Activated T-cell treated with anti-CD3 and anti-CD28 coated beads, Interleukin-2, amount 50 U/mL, for 72 hours (primary cell): ENCODE data around the gene CSPG5. TPM values are rescaled to one million over a fixed set of nuclear protein-coding genes. Genes with fewer than 3 reads are reported as not detected.

Source experiments
- ATAC-seq, 2 donors: fragments of 150-1000 bp; cut with Tn5 transposase; replicated peaks in 1 of 2; 2 replicates each; pipeline ENCODE4 v1.10.0; 2021; ENCODE audit warnings: moderate library complexity in 2 of 2, mild to moderate bottlenecking in 1 of 2
- DNase-seq, 2 donors: peaks; one replicate each; pipeline ENCODE4 v3.0.0; 2021 to 2022; ENCODE audit warnings: mixed read lengths in 1 of 2
- H3K27ac Mint-ChIP-seq: one replicate; pipeline ENCODE4 v1.8.0; 2022; ENCODE audit warnings: mild to moderate bottlenecking, moderate library complexity, mixed read lengths
- H3K27me3 Mint-ChIP-seq: one replicate; pipeline ENCODE4 v1.8.0; 2022; ENCODE audit warnings: low read depth, mixed read lengths
- H3K36me3 Mint-ChIP-seq, 2 donors: one replicate each; pipeline ENCODE4 v1.8.0; 2022; ENCODE audit warnings: mixed read lengths in 2 of 2, mild to moderate bottlenecking in 1 of 2; ENCODE audit not compliant: insufficient read depth in 2 of 2
- H3K4me1 Mint-ChIP-seq: one replicate; pipeline ENCODE4 v1.8.0; 2022; ENCODE audit warnings: low read depth, mixed read lengths
- H3K4me3 Mint-ChIP-seq, 2 donors: one replicate each; pipeline ENCODE4 v1.8.0; 2022; ENCODE audit warnings: mild to moderate bottlenecking in 2 of 2, mixed read lengths in 2 of 2, moderate library complexity in 2 of 2
- H3K9me3 Mint-ChIP-seq, 2 donors: one replicate each; pipeline ENCODE4 v1.8.0; 2022; ENCODE audit warnings: mixed read lengths in 2 of 2
- total RNA-seq, 2 donors: library from RNA; stranded (reverse); gene quantifications; one replicate each; pipeline ENCODE4 v1.2.3, GENCODE V29; 2022

Gene CSPG5
- total RNA-seq, 2 donors from 2014 or later, result 0.30 to 0.48 TPM

GRCh38 chr3:47553407-47553806 is 25.3 kb downstream of the CSPG5 start:
- ATAC-seq, result no peak
- Mint-ChIP-seq H3K4me1 (no peaks in the 10 kb centered on the region), H3K27ac (no peak overlapping the region), H3K9me3 (no peaks in the 10 kb centered on the region), H3K27me3 (peaks cover 21% of the 10 kb centered on the region), H3K36me3 (peaks cover 0 to 2% of the 10 kb centered on the region in 2 donors), H3K4me3 (no peak overlapping the region)
- DNase-seq, result no peak

GRCh38 chr3:47542471-47543173 is 36.0 kb downstream of the CSPG5 start:
- H3K4me1 Mint-ChIP-seq, result peaks cover 9% of the 10 kb centered on the region
- ATAC-seq (no peak), DNase-seq (no peak)
- no peaks in the 10 kb centered on the region for H3K9me3 Mint-ChIP-seq
- no peaks in the 10 kb centered on the region for H3K36me3 Mint-ChIP-seq
- peaks cover 1% of the 10 kb centered on the region for H3K27me3 Mint-ChIP-seq
- H3K27ac Mint-ChIP-seq, result no peak overlapping the region
- H3K4me3 Mint-ChIP-seq, result no peak overlapping the region

GRCh38 chr3:47541583-47542108 is 37.0 kb downstream of the CSPG5 start:
- Mint-ChIP-seq H3K27me3 (no peaks in the 10 kb centered on the region), H3K4me1 (peaks cover 9% of the 10 kb centered on the region), H3K36me3 (no peaks in the 10 kb centered on the region), H3K9me3 (no peaks in the 10 kb centered on the region), H3K4me3 (no peak overlapping the region), H3K27ac (no peak overlapping the region)
- ATAC-seq, result peak in 1 of 2 donors; percentile 15
- no peak for DNase-seq

- no peaks in the 10 kb centered on the region for H3K36me3 Mint-ChIP-seq
- H3K27me3 Mint-ChIP-seq, result no peaks in the 10 kb centered on the region
- ATAC-seq (no peak), DNase-seq (no peak)
- H3K9me3 Mint-ChIP-seq, result no peaks in the 10 kb centered on the region
- H3K4me3 Mint-ChIP-seq, result no peak overlapping the region
- H3K4me1 Mint-ChIP-seq, result peaks cover 9% of the 10 kb centered on the region
- H3K27ac Mint-ChIP-seq, result no peak overlapping the region
These were observed 38.4 kb downstream of the CSPG5 start for GRCh38 chr3:47540281-47540680.

DNA sequence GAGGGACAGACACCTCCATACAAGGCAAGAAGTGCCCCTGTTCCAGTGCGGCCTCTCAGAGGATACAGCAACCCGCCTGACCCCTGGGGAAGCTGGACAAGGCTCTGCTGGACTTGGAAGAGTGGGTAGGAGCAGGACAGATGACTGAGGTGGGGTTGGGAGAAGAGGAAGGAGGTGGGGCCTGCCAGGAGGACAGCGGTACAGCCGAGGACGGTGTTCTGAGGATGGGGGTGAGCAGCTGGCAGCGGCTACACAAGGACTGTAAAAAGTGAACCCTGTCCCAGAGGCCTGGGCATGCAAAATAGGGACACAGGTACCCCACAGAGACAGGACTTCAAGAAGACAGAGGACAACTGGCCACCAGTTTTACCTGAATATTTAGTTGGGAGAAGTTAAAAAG is 41.7 kb downstream of the CSPG5 start:
- no peak for DNase-seq
- no peaks in the 10 kb centered on the region for H3K36me3 Mint-ChIP-seq
- H3K27me3 Mint-ChIP-seq, result no peaks in the 10 kb centered on the region
- no peak overlapping the region for H3K4me3 Mint-ChIP-seq
- peaks cover 9% of the 10 kb centered on the region for H3K4me1 Mint-ChIP-seq
- no peak for ATAC-seq
- H3K27ac Mint-ChIP-seq, result no peak overlapping the region
- H3K9me3 Mint-ChIP-seq, result no peaks in the 10 kb centered on the region

DNA sequence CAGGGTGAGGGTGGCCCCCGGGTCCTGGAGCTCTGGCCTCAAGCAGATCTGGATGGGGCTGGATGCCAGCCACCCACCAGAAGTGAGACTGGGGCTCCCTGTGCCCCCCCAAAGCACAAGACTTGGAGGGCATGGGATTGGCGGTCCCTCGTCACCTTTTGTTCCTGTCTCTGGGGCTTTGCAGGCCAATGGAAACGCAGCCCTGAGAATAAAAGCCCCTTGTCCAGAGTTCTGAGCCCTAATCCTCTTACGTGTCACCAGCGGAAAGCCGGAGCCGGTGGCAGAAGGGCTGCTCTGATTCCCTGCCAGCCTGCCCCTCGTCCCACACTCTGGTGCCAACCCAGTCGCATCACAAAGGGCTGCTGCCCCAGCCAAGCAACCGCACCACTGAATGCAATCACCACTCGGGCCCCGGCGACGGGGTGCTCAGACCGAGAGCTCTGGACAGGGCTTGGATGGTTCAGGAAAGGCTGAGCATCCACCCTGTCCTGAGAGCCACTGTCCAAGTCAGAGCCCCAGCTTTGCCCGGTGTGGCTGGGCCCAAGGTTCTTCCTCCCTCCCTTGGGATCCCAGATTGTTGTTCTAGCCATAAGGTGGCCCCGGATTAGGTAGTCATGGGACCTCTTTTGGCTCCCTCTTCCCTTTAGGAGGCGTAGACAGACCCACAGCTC is 42.3 kb downstream of the CSPG5 start:
- H3K27me3 Mint-ChIP-seq, result no peaks in the 10 kb centered on the region
- peaks cover 3% of the 10 kb centered on the region for H3K4me1 Mint-ChIP-seq
- H3K4me3 Mint-ChIP-seq, result no peak overlapping the region
- H3K36me3 Mint-ChIP-seq, result no peaks in the 10 kb centered on the region
- DNase-seq (no peak), ATAC-seq (no peak)
- H3K27ac Mint-ChIP-seq, result no peak overlapping the region
- H3K9me3 Mint-ChIP-seq, result no peaks in the 10 kb centered on the region

GRCh38 chr3:47533996-47534454 is 44.6 kb downstream of the CSPG5 start:
- H3K27ac Mint-ChIP-seq, result no peak overlapping the region
- no peak overlapping the region for H3K4me3 Mint-ChIP-seq
- no peaks in the 10 kb centered on the region for H3K4me1 Mint-ChIP-seq
- no peaks in the 10 kb centered on the region for H3K27me3 Mint-ChIP-seq
- DNase-seq (no peak), ATAC-seq (no peak)
- no peaks in the 10 kb centered on the region for H3K9me3 Mint-ChIP-seq
- no peaks in the 10 kb centered on the region for H3K36me3 Mint-ChIP-seq

DNA sequence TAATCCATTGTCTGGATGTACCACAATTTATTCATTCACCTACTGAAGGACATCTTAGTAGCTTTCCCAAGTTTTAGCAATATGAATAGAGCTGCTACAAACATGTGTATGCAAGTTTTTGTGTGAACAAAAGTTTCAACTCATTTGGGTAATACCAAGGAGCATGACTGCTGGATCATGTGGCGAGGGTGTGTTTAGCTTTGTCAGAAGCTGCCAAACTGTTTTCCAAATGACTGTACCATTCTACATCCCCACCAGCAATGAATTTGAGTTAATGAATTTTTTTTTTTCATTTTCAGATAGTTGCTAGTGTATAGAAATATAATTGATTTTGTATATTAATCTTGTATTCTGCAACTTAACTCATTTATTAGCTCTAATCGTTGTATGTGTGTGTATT is 45.2 kb downstream of the CSPG5 start:
- no peaks in the 10 kb centered on the region for H3K4me1 Mint-ChIP-seq
- no peaks in the 10 kb centered on the region for H3K9me3 Mint-ChIP-seq
- DNase-seq (no peak), ATAC-seq (peak in 1 of 2 donors; percentile 57)
- H3K27me3 Mint-ChIP-seq, result no peaks in the 10 kb centered on the region
- H3K27ac Mint-ChIP-seq, result no peak overlapping the region
- H3K4me3 Mint-ChIP-seq, result no peak overlapping the region
- no peaks in the 10 kb centered on the region for H3K36me3 Mint-ChIP-seq

GRCh38 chr3:47527952-47528725 is 50.5 kb downstream of the CSPG5 start:
- DNase-seq (no peak), ATAC-seq (no peak)
- H3K27ac Mint-ChIP-seq, result no peak overlapping the region
- peaks cover 0 to 4% of the 10 kb centered on the region in 2 donors for H3K9me3 Mint-ChIP-seq
- no peaks in the 10 kb centered on the region for H3K4me1 Mint-ChIP-seq
- no peak overlapping the region for H3K4me3 Mint-ChIP-seq
- H3K27me3 Mint-ChIP-seq, result no peaks in the 10 kb centered on the region
- no peaks in the 10 kb centered on the region for H3K36me3 Mint-ChIP-seq

GRCh38 chr3:47525617-47526016 is 53.0 kb downstream of the CSPG5 start:
- Mint-ChIP-seq H3K4me1 (peaks cover 8% of the 10 kb centered on the region), H3K9me3 (peaks cover 0 to 4% of the 10 kb centered on the region in 2 donors), H3K4me3 (no peak overlapping the region), H3K36me3 (no peaks in the 10 kb centered on the region), H3K27ac (no peak overlapping the region), H3K27me3 (no peaks in the 10 kb centered on the region)
- DNase-seq, result no peak
- no peak for ATAC-seq

DNA sequence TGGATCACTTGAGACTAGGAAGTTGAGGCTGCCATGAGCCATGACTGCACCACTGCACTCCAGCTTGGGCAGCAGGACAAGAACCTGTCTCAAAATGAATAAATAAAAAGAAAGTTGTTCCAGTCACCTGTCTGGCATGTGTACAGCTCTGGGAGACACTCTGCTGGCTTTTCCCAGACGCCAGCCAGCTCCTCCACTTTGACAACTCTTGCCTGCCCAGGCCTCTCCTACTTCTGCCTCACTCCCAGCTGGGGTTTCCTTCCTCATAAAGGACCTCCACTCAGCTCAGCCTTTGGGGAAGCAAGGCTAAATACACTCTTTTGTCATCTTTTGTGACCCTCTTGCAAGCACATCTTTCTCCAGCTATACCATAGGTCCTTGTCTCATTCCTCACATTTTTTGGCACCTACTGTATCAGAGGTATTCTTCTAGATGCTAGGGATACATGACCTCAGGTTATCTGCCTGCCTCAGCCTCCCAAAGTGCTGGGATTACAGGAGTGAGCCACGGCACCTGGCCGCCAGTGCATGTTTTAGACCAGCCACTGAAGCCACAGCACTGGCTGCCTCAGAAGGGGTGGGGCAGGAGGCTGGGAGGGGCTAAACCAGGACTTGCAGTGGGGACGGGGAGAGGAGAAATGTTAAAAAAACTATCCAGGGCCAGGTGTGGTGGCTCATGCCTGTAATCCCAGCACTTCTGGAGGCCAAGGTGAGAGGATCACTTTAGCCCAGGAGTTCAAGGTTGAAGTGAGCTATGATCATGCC is 55.2 kb downstream of the CSPG5 start:
- no peaks in the 10 kb centered on the region for H3K27me3 Mint-ChIP-seq
- H3K9me3 Mint-ChIP-seq, result peaks cover 0 to 4% of the 10 kb centered on the region in 2 donors
- no peak for DNase-seq
- H3K36me3 Mint-ChIP-seq, result no peaks in the 10 kb centered on the region
- ATAC-seq, result no peak
- H3K27ac Mint-ChIP-seq, result no peak overlapping the region
- peaks cover 8% of the 10 kb centered on the region for H3K4me1 Mint-ChIP-seq
- H3K4me3 Mint-ChIP-seq, result no peak overlapping the region

DNA sequence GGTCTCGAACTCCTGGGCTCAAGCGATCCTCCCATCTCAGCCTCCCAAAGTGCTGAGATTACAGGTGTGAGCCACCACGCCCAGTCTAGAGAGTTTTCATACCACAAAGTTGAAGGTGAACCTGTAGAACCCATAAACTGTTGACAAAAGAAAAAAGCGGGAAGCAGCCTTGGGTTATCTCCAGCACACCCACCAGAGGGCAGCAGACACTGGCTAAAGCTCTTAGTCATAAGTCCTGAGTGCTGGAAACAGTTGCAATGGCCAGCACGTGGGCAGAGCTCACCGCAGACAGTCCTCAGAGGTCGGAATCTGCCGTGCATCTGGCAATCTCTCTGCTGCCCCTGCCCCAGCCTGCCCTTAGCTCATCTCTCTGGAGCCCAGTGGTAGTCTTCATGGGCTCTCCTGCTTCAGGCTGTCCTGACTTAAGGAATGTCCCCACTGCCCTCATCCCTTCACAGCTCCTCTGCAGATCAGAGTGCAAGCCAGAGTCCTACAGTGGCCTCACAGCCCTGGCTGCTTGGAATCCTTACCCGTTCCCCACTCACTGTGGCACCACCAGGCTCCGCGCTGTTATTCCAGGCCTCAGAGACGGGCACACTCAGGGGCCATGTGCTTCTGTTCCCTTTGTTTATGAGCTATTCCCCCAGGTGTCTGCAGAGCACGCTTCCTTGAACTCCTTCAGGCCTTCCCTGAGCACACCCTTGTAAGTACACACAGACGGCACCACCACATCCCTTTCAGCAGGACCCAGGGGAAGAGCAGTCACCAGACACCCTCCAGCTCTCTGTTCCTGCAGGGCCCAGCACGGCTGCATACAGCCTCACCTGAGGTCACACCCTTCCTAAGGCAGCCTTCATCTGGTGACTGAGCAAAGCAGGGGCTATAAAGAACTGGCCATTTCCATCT is 56.3 kb downstream of the CSPG5 start:
- no peak overlapping the region for H3K27ac Mint-ChIP-seq
- peak; percentile 97 to 98 for ATAC-seq
- no peaks in the 10 kb centered on the region for H3K27me3 Mint-ChIP-seq
- no peak overlapping the region for H3K4me3 Mint-ChIP-seq
- H3K4me1 Mint-ChIP-seq, result peaks cover 8% of the 10 kb centered on the region
- no peaks in the 10 kb centered on the region for H3K9me3 Mint-ChIP-seq
- DNase-seq, result peak; percentile 83
- no peaks in the 10 kb centered on the region for H3K36me3 Mint-ChIP-seq
